Measurements from ENCODE around the gene ACYP1. TPM values are rescaled to one million over a fixed set of nuclear protein-coding genes. Genes with fewer than 3 reads are reported as not detected.

Gene ACYP1
- total and polyA plus RNA-seq, 2 donors (not counting 1 experiment from before 2014, with no cell fraction given): 13.7 to 14.5 TPM

DNA sequence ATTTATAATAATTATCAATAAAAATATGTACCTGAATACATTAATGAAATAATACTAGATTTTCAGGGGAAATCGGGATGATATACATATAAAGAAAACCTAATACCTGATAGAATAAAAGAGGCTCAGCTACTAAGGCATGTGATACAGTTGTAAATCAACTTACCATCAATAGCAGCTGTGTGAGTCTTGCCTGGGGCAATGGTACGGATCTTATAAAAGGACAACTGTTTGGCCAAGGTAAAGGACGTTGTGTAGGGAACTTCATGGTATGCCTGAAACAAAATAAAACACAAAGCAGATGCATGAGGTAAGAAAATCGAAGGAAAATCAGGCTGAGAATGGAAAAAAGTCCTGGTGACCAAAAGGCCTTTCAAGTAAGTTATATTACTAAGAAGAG is 37.7 kb upstream of the ACYP1 start:
- Histone ChIP-seq H2AFZ (ENCODE audit: low read length) (no peak overlapping the region), H3K4me3 (replicated peaks in 1 of 4; ENCODE audit: control extremely low read depth in 1 of 4, insufficient read depth in 1 of 4, low read depth in 3 of 4, low read length in 4 of 4) (no peak overlapping the region), H3K9me3 (ENCODE audit: control insufficient read depth, insufficient read depth, low read depth, low read length) (no peaks in the 10 kb centered on the region), H3K9ac (ENCODE audit: insufficient read depth, low read length) (no peak overlapping the region), H3K79me2 (ENCODE audit: control insufficient read depth, insufficient read depth, low read length) (no peaks in the 10 kb centered on the region), H3K4me1 (ENCODE audit: control insufficient read depth, extremely low read depth, insufficient read depth, low read length) (no peaks in the 10 kb centered on the region), H3K4me2 (ENCODE audit: extremely low read depth, insufficient read depth, low read length) (no peak overlapping the region), H3K36me3 (ENCODE audit: control insufficient read depth, insufficient read depth, low read length) (peaks cover 5% of the 10 kb centered on the region), H4K20me1 (ENCODE audit: control insufficient read depth, extremely low read depth, insufficient read depth, low read length) (no peaks in the 10 kb centered on the region), H3K27ac (ENCODE audit: insufficient read depth, low read length) (no peak overlapping the region), H3K27me3 (ENCODE audit: control insufficient read depth, insufficient read depth, low read length) (no peaks in the 10 kb centered on the region)
- no peak for DNase-seq (ENCODE audit: low read depth in 2 of 2)
- no peak for TF ChIP-seq EZH2 (IDR thresholded peaks at IDR 0.05; ENCODE audit: low read length, missing control alignments)
- TF ChIP-seq, protein P1, sequence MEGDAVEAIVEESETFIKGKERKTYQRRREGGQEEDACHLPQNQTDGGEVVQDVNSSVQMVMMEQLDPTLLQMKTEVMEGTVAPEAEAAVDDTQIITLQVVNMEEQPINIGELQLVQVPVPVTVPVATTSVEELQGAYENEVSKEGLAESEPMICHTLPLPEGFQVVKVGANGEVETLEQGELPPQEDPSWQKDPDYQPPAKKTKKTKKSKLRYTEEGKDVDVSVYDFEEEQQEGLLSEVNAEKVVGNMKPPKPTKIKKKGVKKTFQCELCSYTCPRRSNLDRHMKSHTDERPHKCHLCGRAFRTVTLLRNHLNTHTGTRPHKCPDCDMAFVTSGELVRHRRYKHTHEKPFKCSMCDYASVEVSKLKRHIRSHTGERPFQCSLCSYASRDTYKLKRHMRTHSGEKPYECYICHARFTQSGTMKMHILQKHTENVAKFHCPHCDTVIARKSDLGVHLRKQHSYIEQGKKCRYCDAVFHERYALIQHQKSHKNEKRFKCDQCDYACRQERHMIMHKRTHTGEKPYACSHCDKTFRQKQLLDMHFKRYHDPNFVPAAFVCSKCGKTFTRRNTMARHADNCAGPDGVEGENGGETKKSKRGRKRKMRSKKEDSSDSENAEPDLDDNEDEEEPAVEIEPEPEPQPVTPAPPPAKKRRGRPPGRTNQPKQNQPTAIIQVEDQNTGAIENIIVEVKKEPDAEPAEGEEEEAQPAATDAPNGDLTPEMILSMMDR (conservative IDR thresholded peaks at IDR 0.05 in 1 of 2, IDR thresholded peaks at IDR 0.05 in 1 of 2; ENCODE audit: low read depth in 1 of 2, low read length in 2 of 2): no peak

DNA sequence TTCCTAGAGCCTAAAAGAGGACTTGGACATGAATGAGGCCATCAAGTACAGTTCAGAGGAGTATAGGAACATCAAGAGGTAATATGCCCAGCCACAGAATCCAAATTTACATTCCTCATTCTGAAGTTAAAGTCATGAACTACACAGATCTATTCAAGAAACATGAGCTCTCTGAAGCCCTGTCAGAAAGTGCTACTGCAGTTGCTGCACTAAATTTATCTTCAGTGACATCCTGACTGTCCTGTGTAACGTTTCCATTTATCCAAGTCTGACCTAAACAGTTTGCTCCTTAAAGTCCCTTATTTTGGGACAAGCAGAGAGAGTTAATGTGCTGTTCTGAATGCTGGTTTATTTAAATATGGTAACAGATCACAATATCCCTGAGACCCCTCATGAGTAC is 34.9 kb upstream of the ACYP1 start:
- no peaks in the 10 kb centered on the region for H4K20me1 ChIP-seq (ENCODE audit: control insufficient read depth, extremely low read depth, insufficient read depth, low read length)
- no peak for DNase-seq (ENCODE audit: low read depth in 2 of 2)
- peaks cover 3% of the 10 kb centered on the region for H3K36me3 ChIP-seq (ENCODE audit: control insufficient read depth, insufficient read depth, low read length)
- no peak overlapping the region for H3K4me3 ChIP-seq (replicated peaks in 1 of 4; ENCODE audit: control extremely low read depth in 1 of 4, insufficient read depth in 1 of 4, low read depth in 3 of 4, low read length in 4 of 4)
- H3K27ac ChIP-seq (ENCODE audit: insufficient read depth, low read length): no peak overlapping the region
- no peaks in the 10 kb centered on the region for H3K4me1 ChIP-seq (ENCODE audit: control insufficient read depth, extremely low read depth, insufficient read depth, low read length)
- no peaks in the 10 kb centered on the region for H3K9me3 ChIP-seq (ENCODE audit: control insufficient read depth, insufficient read depth, low read depth, low read length)
- H2AFZ ChIP-seq (ENCODE audit: low read length): no peak overlapping the region
- no peaks in the 10 kb centered on the region for H3K27me3 ChIP-seq (ENCODE audit: control insufficient read depth, insufficient read depth, low read length)
- H3K79me2 ChIP-seq (ENCODE audit: control insufficient read depth, insufficient read depth, low read length): no peaks in the 10 kb centered on the region
- TF ChIP-seq EZH2 (IDR thresholded peaks at IDR 0.05; ENCODE audit: low read length, missing control alignments): no peak
- TF ChIP-seq, protein P1 (conservative IDR thresholded peaks at IDR 0.05 in 1 of 2, IDR thresholded peaks at IDR 0.05 in 1 of 2; ENCODE audit: low read depth in 1 of 2, low read length in 2 of 2): no peak
- H3K9ac ChIP-seq (ENCODE audit: insufficient read depth, low read length): no peak overlapping the region
- no peak overlapping the region for H3K4me2 ChIP-seq (ENCODE audit: extremely low read depth, insufficient read depth, low read length)

DNA sequence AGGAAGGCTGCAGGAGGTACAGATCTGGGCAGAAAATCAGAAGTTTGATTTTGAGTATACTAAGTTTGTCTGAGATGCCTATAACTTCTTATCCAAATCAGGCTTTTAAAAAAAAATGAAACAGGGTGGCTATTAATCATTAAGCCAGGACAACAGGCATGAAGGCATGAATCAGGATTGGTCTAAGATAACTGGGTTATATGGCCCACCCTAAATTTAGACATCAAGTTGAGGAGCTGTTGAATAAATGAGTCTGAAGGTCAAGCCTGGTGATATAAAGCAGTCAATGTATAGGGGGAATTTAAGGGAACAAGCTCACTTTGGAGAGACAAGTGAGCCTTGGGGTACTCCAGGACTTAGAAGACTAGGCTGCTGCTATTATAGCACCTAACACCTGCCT is 34.4 kb upstream of the ACYP1 start:
- H3K4me3 ChIP-seq (replicated peaks in 1 of 4; ENCODE audit: control extremely low read depth in 1 of 4, insufficient read depth in 1 of 4, low read depth in 3 of 4, low read length in 4 of 4): no peak overlapping the region
- H3K79me2 ChIP-seq (ENCODE audit: control insufficient read depth, insufficient read depth, low read length): no peaks in the 10 kb centered on the region
- no peaks in the 10 kb centered on the region for H3K27me3 ChIP-seq (ENCODE audit: control insufficient read depth, insufficient read depth, low read length)
- H3K4me1 ChIP-seq (ENCODE audit: control insufficient read depth, extremely low read depth, insufficient read depth, low read length): no peaks in the 10 kb centered on the region
- no peaks in the 10 kb centered on the region for H4K20me1 ChIP-seq (ENCODE audit: control insufficient read depth, extremely low read depth, insufficient read depth, low read length)
- no peaks in the 10 kb centered on the region for H3K9me3 ChIP-seq (ENCODE audit: control insufficient read depth, insufficient read depth, low read depth, low read length)
- TF ChIP-seq, protein P1 (conservative IDR thresholded peaks at IDR 0.05 in 1 of 2, IDR thresholded peaks at IDR 0.05 in 1 of 2; ENCODE audit: low read depth in 1 of 2, low read length in 2 of 2): no peak
- no peak for TF ChIP-seq EZH2 (IDR thresholded peaks at IDR 0.05; ENCODE audit: low read length, missing control alignments)
- H2AFZ ChIP-seq (ENCODE audit: low read length): no peak overlapping the region
- no peak for DNase-seq (ENCODE audit: low read depth in 2 of 2)
- no peak overlapping the region for H3K27ac ChIP-seq (ENCODE audit: insufficient read depth, low read length)
- H3K9ac ChIP-seq (ENCODE audit: insufficient read depth, low read length): no peak overlapping the region
- no peak overlapping the region for H3K4me2 ChIP-seq (ENCODE audit: extremely low read depth, insufficient read depth, low read length)
- H3K36me3 ChIP-seq (ENCODE audit: control insufficient read depth, insufficient read depth, low read length): peaks cover 3% of the 10 kb centered on the region

Measured in fibroblast of lung (primary cell).